Measurements from ENCODE around the gene NSUN3. TPM values are rescaled to one million over a fixed set of nuclear protein-coding genes. Genes with fewer than 3 reads are reported as not detected.

NSUN3 gene
- total RNA-seq, 1 donor from 2014 or later: 20.8 TPM

DNA sequence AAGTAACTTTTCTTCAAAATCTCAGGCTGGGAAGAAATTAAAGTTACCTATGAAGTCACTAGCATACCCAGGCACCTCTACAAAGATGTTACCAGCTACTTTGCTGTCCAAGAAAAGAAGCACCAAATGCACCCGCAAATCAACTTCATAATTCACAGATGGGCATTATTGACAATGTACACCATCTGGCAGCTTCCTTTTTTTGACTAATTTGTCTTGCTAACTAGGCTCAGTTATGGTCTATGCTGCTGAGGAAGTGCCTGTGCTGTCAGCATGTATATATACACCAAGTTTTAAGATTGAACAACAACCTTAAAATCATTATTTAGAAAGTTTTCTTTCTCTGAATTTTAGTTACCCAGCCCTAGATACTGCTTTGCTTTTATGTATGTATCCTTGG, 93.8 kb downstream of the NSUN3 start:
- ATAC-seq (ENCODE audit: low read depth): no peak

DNA sequence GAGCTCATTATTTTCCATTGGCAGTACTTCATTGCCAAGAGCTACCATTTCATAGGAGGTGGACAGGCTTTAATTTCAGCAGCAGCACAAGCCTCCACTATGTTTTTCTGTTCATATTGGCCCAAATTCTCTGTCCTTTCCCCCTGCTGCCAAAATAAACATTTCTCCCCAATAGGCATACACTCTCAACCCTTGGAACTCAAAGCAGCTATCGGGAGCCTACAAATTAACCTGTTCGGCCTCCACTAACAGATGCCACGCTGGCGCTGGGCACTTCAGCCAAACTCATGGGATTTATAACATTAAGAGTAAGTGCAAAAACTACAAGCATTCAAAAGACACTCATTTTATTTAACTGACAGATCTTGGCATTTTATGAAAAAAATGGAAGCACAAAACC, 95.7 kb downstream of the NSUN3 start:
- H3K27ac Mint-ChIP-seq: no peak overlapping the region
- no peak for ATAC-seq (ENCODE audit: low read depth)
- no peaks in the 10 kb centered on the region for H3K9me3 Mint-ChIP-seq
- H3K4me3 Mint-ChIP-seq: no peak overlapping the region
- no peaks in the 10 kb centered on the region for H3K36me3 Mint-ChIP-seq (ENCODE audit: low read depth)
- TF ChIP-seq, protein P1, sequence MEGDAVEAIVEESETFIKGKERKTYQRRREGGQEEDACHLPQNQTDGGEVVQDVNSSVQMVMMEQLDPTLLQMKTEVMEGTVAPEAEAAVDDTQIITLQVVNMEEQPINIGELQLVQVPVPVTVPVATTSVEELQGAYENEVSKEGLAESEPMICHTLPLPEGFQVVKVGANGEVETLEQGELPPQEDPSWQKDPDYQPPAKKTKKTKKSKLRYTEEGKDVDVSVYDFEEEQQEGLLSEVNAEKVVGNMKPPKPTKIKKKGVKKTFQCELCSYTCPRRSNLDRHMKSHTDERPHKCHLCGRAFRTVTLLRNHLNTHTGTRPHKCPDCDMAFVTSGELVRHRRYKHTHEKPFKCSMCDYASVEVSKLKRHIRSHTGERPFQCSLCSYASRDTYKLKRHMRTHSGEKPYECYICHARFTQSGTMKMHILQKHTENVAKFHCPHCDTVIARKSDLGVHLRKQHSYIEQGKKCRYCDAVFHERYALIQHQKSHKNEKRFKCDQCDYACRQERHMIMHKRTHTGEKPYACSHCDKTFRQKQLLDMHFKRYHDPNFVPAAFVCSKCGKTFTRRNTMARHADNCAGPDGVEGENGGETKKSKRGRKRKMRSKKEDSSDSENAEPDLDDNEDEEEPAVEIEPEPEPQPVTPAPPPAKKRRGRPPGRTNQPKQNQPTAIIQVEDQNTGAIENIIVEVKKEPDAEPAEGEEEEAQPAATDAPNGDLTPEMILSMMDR (IDR thresholded peaks at IDR 0.05): no peak
- no peak for DNase-seq
- H3K4me1 Mint-ChIP-seq: no peaks in the 10 kb centered on the region
- intact Hi-C loops (cut with micrococcal nuclease): no loop called here
- peaks cover 5% of the 10 kb centered on the region for H3K27me3 Mint-ChIP-seq
- POLR2A ChIA-PET: no interaction called here
- CTCF ChIA-PET: no interaction called here

More for the DNA sequence above, 93.8 kb downstream of the NSUN3 start:
- H3K27ac Mint-ChIP-seq: no peak overlapping the region
- intact Hi-C loops (cut with micrococcal nuclease): no loop called here
- CTCF ChIA-PET: no interaction called here
- H3K4me3 Mint-ChIP-seq: no peak overlapping the region
- DNase-seq: no peak
- TF ChIP-seq, protein P1 (IDR thresholded peaks at IDR 0.05): no peak
- H3K27me3 Mint-ChIP-seq: peaks cover 5% of the 10 kb centered on the region
- no peaks in the 10 kb centered on the region for H3K9me3 Mint-ChIP-seq
- H3K4me1 Mint-ChIP-seq: no peaks in the 10 kb centered on the region
- POLR2A ChIA-PET: no interaction called here
- H3K36me3 Mint-ChIP-seq (ENCODE audit: low read depth): no peaks in the 10 kb centered on the region

- Mint-ChIP-seq H3K9me3 (no peaks in the 10 kb centered on the region), H3K27ac (no peak overlapping the region), H3K4me3 (no peak overlapping the region), H3K4me1 (no peaks in the 10 kb centered on the region), H3K27me3 (peaks cover 5% of the 10 kb centered on the region), H3K36me3 (ENCODE audit: low read depth) (no peaks in the 10 kb centered on the region)
- DNase-seq (no peak), ATAC-seq (ENCODE audit: low read depth) (no peak)
- ChIA-PET POLR2A (no interaction called here), CTCF (no interaction called here)
- TF ChIP-seq, protein P1 (IDR thresholded peaks at IDR 0.05): no peak
- intact Hi-C loops (cut with micrococcal nuclease): no loop called here
Measured at GRCh38 chr3:94159062-94159828, 96.4 kb downstream of the NSUN3 start.

DNA sequence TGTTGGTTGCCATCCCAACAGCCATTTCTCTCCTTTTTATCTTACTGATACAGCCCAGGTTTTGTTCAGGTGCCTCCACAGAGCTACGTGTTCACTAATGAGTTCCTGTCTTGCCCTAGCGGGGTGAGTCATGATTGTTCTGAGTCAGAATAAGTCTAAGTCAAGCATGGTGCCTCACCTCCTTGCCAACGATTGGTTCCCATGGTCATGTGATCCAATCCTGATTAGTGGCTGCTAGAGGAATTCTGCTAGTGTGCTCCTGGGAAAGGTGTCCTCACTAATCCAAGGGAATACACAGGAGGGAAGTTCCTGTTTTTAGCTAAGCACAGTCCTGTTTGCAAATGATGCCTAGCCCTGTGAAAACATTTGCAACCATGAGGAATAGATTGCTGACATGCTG, 99.8 kb downstream of the NSUN3 start:
- intact Hi-C loops (cut with micrococcal nuclease): no loop called here
- Mint-ChIP-seq H3K27me3 (peaks cover 5% of the 10 kb centered on the region), H3K4me1 (no peaks in the 10 kb centered on the region), H3K27ac (no peak overlapping the region), H3K36me3 (ENCODE audit: low read depth) (no peaks in the 10 kb centered on the region), H3K9me3 (no peaks in the 10 kb centered on the region), H3K4me3 (no peak overlapping the region)
- ChIA-PET CTCF (no interaction called here), POLR2A (no interaction called here)
- DNase-seq (no peak), ATAC-seq (ENCODE audit: low read depth) (no peak)
- TF ChIP-seq, protein P1 (IDR thresholded peaks at IDR 0.05): no peak

DNA sequence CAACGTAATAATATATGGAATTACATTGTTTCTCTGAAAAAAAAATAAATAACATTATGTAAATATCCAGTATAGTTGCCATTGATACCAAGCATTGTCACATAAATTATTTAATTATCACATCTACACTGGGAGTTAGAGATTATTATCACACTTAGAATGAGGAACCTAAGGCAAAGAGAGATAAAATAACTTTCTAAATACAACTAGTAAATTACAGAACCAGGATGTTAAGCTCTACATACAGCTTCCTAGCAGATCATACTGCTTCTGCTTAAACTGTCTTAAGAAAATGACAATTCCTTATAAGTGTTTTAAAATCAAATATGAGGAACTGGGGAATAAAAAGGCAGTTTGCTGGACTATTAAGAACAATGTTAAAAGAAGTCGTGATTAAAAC, 104.5 kb downstream of the NSUN3 start:
- TF ChIP-seq, protein P1 (IDR thresholded peaks at IDR 0.05): no peak
- H3K27ac Mint-ChIP-seq: no peak overlapping the region
- no peaks in the 10 kb centered on the region for H3K9me3 Mint-ChIP-seq
- no peaks in the 10 kb centered on the region for H3K4me1 Mint-ChIP-seq
- intact Hi-C loops (cut with micrococcal nuclease): no loop called here
- no peak for ATAC-seq (ENCODE audit: low read depth)
- no peak for DNase-seq
- no peak overlapping the region for H3K4me3 Mint-ChIP-seq
- no peaks in the 10 kb centered on the region for H3K27me3 Mint-ChIP-seq
- ChIA-PET POLR2A (no interaction called here), CTCF (no interaction called here)
- no peaks in the 10 kb centered on the region for H3K36me3 Mint-ChIP-seq (ENCODE audit: low read depth)

Data from activated B cell treated with CpG ODN at 0.5 μM for 24 hours (primary cell).